ENCODE results near the gene PFN1.
"Not testable (repeated sequence)": the region's sequence is repeated elsewhere in the genome, so short reads cannot be mapped to it uniquely, and the experiment has no call there.

Gene PFN1

GRCh38 chr17:4921320-4921719, 27.0 kb downstream of the PFN1 start:
- no peak for DNase-seq (ENCODE audit: low spot score)

- no peak for DNase-seq (ENCODE audit: low spot score)
Observed at GRCh38 chr17:4920351-4921048, 27.8 kb downstream of the PFN1 start.

GRCh38 chr17:4919511-4920047, 28.8 kb downstream of the PFN1 start:
- DNase-seq (ENCODE audit: low spot score) = no peak

- DNase-seq (ENCODE audit: low spot score) = not testable (repeated sequence)
Observed at GRCh38 chr17:4914551-4914950, 33.8 kb downstream of the PFN1 start.

GRCh38 chr17:4913994-4914393, 34.3 kb downstream of the PFN1 start:
- no peak for DNase-seq (ENCODE audit: low spot score)

- DNase-seq (ENCODE audit: low spot score) = peak; percentile 73
Observed at GRCh38 chr17:4908711-4909496, 39.4 kb downstream of the PFN1 start.

GRCh38 chr17:4908301-4908700, 40.0 kb downstream of the PFN1 start:
- DNase-seq (ENCODE audit: low spot score) = no peak

- not testable (repeated sequence) for DNase-seq (ENCODE audit: low spot score)
Observed at GRCh38 chr17:4906642-4907041, 41.7 kb downstream of the PFN1 start.

- DNase-seq (ENCODE audit: low spot score) = peak; percentile 84
Observed at GRCh38 chr17:4903051-4903818, 45.1 kb downstream of the PFN1 start, which contains the start of gene CHRNE. TSS of gene CHRNE (minus strand) at chr17:4903098. CDS start at chr17:4903063, 35 bp downstream.

GRCh38 chr17:4902540-4902939, 45.8 kb downstream of the PFN1 start:
- no peak for DNase-seq (ENCODE audit: low spot score)

GRCh38 chr17:4901648-4902344, 46.5 kb downstream of the PFN1 start:
- DNase-seq (ENCODE audit: low spot score) = peak; percentile 41

GRCh38 chr17:4901108-4901647, 47.2 kb downstream of the PFN1 start:
- no peak for DNase-seq (ENCODE audit: low spot score)

GRCh38 chr17:4900231-4901107, 47.9 kb downstream of the PFN1 start:
- DNase-seq (ENCODE audit: low spot score) = peak; percentile 31

GRCh38 chr17:4899341-4900230, 48.7 kb downstream of the PFN1 start, which contains the start of gene C17orf107:
TSS of gene C17orf107 (plus strand) at chr17:4899536. CDS start at chr17:4899763, 227 bp downstream.
- DNase-seq (ENCODE audit: low spot score) = peak; percentile 82

GRCh38 chr17:4898927-4899326, 49.4 kb downstream of the PFN1 start:
- DNase-seq (ENCODE audit: low spot score) = no peak

GRCh38 chr17:4898351-4898750, 50.0 kb downstream of the PFN1 start:
- DNase-seq (ENCODE audit: low spot score) = no peak

GRCh38 chr17:4897785-4898184, 50.5 kb downstream of the PFN1 start:
- no peak for DNase-seq (ENCODE audit: low spot score)

GRCh38 chr17:4897198-4897687, 51.1 kb downstream of the PFN1 start:
- DNase-seq (ENCODE audit: low spot score) = no peak

Measured in hematopoietic multipotent progenitor cell treated with erythropoietin and hydrocortisone succinate and interleukin-3 and kit ligand, for 15 days (in vitro differentiated cells).